Measurements from ENCODE around the gene IL4. TPM values are rescaled to one million over a fixed set of nuclear protein-coding genes. Genes with fewer than 3 reads are reported as not detected.

The IL4 gene
- total RNA-seq, 1 donor from 2014 or later: not detected

DNA sequence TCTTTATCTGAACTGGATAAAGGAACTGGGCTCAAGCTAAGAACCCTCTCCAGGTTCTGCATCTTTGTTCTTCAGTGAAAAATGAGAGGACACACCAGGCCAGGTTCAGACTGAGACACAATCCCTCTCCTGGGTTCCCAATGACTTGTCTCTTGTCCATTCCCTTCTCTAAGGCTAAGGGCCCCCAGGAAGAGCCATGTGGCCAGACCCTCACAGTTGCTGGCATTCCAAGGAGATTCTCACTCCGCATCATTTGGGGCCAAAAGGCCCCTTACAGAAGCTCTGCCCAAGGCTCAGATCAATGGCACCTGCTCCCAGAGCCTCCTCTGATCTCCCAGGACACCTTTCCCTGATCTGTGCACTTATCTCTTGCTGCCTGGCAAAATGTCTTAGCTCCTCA, 4.9 kb downstream of the IL4 start:
- peaks cover 7% of the 10 kb centered on the region for H3K4me1 Mint-ChIP-seq
- no peak overlapping the region for H3K4me3 Mint-ChIP-seq
- no peak overlapping the region for H3K27ac Mint-ChIP-seq
- H3K36me3 Mint-ChIP-seq: no peaks in the 10 kb centered on the region
- H3K27me3 Mint-ChIP-seq (ENCODE audit: low read depth): no peaks in the 10 kb centered on the region
- no peaks in the 10 kb centered on the region for H3K9me3 Mint-ChIP-seq
- DNase-seq (ENCODE audit: low spot score in 2 of 2, unreplicated experiment in 2 of 2): no peak
- TF ChIP-seq, protein P1, sequence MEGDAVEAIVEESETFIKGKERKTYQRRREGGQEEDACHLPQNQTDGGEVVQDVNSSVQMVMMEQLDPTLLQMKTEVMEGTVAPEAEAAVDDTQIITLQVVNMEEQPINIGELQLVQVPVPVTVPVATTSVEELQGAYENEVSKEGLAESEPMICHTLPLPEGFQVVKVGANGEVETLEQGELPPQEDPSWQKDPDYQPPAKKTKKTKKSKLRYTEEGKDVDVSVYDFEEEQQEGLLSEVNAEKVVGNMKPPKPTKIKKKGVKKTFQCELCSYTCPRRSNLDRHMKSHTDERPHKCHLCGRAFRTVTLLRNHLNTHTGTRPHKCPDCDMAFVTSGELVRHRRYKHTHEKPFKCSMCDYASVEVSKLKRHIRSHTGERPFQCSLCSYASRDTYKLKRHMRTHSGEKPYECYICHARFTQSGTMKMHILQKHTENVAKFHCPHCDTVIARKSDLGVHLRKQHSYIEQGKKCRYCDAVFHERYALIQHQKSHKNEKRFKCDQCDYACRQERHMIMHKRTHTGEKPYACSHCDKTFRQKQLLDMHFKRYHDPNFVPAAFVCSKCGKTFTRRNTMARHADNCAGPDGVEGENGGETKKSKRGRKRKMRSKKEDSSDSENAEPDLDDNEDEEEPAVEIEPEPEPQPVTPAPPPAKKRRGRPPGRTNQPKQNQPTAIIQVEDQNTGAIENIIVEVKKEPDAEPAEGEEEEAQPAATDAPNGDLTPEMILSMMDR (IDR thresholded peaks at IDR 0.05; ENCODE audit: unreplicated experiment): no peak

- H3K4me1 Mint-ChIP-seq: peaks cover 7% of the 10 kb centered on the region
- H3K27ac Mint-ChIP-seq: no peak overlapping the region
- TF ChIP-seq, protein P1 (IDR thresholded peaks at IDR 0.05; ENCODE audit: unreplicated experiment): no peak
- no peaks in the 10 kb centered on the region for H3K9me3 Mint-ChIP-seq
- DNase-seq (ENCODE audit: low spot score in 2 of 2, unreplicated experiment in 2 of 2): no peak
- no peaks in the 10 kb centered on the region for H3K36me3 Mint-ChIP-seq
- H3K27me3 Mint-ChIP-seq (ENCODE audit: low read depth): no peaks in the 10 kb centered on the region
- H3K4me3 Mint-ChIP-seq: no peak overlapping the region
Measured at GRCh38 chr5:132679166-132679565, 5.4 kb downstream of the IL4 start.

- DNase-seq (ENCODE audit: low spot score in 2 of 2, unreplicated experiment in 2 of 2): no peak
- H3K27ac Mint-ChIP-seq: no peak overlapping the region
- H3K27me3 Mint-ChIP-seq (ENCODE audit: low read depth): no peaks in the 10 kb centered on the region
- no peaks in the 10 kb centered on the region for H3K36me3 Mint-ChIP-seq
- H3K4me1 Mint-ChIP-seq: peaks cover 3% of the 10 kb centered on the region
- H3K4me3 Mint-ChIP-seq: no peak overlapping the region
- H3K9me3 Mint-ChIP-seq: no peaks in the 10 kb centered on the region
- TF ChIP-seq, protein P1 (IDR thresholded peaks at IDR 0.05; ENCODE audit: unreplicated experiment): no peak
Measured at GRCh38 chr5:132679717-132680380, 6.1 kb downstream of the IL4 start.

- H3K4me1 Mint-ChIP-seq: peaks cover 3% of the 10 kb centered on the region
- no peaks in the 10 kb centered on the region for H3K27me3 Mint-ChIP-seq (ENCODE audit: low read depth)
- no peak for DNase-seq (ENCODE audit: low spot score in 2 of 2, unreplicated experiment in 2 of 2)
- H3K4me3 Mint-ChIP-seq: no peak overlapping the region
- no peak overlapping the region for H3K27ac Mint-ChIP-seq
- H3K9me3 Mint-ChIP-seq: no peaks in the 10 kb centered on the region
- TF ChIP-seq, protein P1 (IDR thresholded peaks at IDR 0.05; ENCODE audit: unreplicated experiment): no peak
- H3K36me3 Mint-ChIP-seq: no peaks in the 10 kb centered on the region
Measured at GRCh38 chr5:132680780-132681475, 7.1 kb downstream of the IL4 start.

DNA sequence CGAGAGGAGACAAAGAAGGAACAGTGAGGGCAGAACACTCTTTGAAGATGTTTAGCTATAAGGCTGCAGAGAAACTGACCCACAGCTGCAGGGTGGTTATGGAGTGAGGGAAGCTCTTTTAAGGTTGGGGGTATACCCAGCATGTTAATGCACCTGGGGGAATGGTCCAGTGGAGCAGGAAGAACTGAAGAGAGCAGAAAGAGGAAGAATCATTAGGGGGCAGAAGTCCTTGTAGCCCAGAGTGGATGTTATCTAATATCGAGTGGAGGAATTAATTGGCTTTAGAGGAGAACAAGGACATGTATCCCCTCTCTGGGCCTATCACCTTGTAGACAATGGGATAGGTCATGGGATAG, 7.7 kb downstream of the IL4 start:
- TF ChIP-seq, protein P1 (IDR thresholded peaks at IDR 0.05; ENCODE audit: unreplicated experiment): no peak
- Mint-ChIP-seq H3K36me3 (no peaks in the 10 kb centered on the region), H3K27ac (no peak overlapping the region), H3K4me3 (no peak overlapping the region), H3K9me3 (no peaks in the 10 kb centered on the region), H3K4me1 (peaks cover 3% of the 10 kb centered on the region), H3K27me3 (ENCODE audit: low read depth) (no peaks in the 10 kb centered on the region)
- no peak for DNase-seq (ENCODE audit: low spot score in 2 of 2, unreplicated experiment in 2 of 2)
